Measurements from ENCODE around the gene RSRC2. TPM values are rescaled to one million over a fixed set of nuclear protein-coding genes. Genes with fewer than 3 reads are reported as not detected.

The RSRC2 gene
- total and polyA plus RNA-seq, 9 of the 15 experiments (the other 6 are each of a cell fraction or from before 2014, with no cell fraction given): 52.6 to 123 (median 80.3) TPM

DNA sequence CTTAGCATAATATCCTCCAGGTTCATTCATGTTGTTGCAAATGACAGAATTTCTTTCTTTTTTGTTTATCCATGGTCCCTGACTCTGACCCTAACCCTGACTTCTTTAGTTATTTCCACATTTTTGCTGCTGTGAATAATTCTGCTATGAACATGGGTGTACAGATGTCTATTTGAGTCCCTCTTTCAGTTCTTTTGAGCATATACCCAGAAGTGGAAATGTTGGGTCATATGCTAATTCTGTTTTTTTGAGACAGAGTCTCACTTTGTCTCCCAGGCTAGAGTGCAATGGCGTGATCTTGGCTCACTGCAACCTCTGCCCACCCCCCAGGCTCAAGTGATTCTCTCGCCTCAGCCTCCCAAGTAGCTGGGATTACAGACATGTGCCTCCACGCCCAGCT, 33.4 kb upstream of the RSRC2 start (continued):
- TF ChIP-seq, protein P1, sequence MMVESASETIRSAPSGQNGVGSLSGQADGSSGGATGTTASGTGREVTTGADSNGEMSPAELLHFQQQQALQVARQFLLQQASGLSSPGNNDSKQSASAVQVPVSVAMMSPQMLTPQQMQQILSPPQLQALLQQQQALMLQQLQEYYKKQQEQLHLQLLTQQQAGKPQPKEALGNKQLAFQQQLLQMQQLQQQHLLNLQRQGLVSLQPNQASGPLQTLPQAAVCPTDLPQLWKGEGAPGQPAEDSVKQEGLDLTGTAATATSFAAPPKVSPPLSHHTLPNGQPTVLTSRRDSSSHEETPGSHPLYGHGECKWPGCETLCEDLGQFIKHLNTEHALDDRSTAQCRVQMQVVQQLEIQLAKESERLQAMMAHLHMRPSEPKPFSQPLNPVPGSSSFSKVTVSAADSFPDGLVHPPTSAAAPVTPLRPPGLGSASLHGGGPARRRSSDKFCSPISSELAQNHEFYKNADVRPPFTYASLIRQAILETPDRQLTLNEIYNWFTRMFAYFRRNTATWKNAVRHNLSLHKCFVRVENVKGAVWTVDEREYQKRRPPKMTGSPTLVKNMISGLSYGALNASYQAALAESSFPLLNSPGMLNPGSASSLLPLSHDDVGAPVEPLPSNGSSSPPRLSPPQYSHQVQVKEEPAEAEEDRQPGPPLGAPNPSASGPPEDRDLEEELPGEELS (CRISPR knock-in tag; IDR thresholded peaks at IDR 0.05; ENCODE audit: borderline replicate concordance): no peak
- TF ChIP-seq NRF1 (conservative IDR thresholded peaks at IDR 0.05 in 1 of 2, IDR thresholded peaks at IDR 0.05 in 1 of 2): no peak
- TF ChIP-seq, protein P2, sequence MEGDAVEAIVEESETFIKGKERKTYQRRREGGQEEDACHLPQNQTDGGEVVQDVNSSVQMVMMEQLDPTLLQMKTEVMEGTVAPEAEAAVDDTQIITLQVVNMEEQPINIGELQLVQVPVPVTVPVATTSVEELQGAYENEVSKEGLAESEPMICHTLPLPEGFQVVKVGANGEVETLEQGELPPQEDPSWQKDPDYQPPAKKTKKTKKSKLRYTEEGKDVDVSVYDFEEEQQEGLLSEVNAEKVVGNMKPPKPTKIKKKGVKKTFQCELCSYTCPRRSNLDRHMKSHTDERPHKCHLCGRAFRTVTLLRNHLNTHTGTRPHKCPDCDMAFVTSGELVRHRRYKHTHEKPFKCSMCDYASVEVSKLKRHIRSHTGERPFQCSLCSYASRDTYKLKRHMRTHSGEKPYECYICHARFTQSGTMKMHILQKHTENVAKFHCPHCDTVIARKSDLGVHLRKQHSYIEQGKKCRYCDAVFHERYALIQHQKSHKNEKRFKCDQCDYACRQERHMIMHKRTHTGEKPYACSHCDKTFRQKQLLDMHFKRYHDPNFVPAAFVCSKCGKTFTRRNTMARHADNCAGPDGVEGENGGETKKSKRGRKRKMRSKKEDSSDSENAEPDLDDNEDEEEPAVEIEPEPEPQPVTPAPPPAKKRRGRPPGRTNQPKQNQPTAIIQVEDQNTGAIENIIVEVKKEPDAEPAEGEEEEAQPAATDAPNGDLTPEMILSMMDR (IDR thresholded peaks at IDR 0.05 in 2 of 3, conservative IDR thresholded peaks at IDR 0.05 in 1 of 3; ENCODE audit: insufficient read depth in 2 of 3, low read depth in 1 of 3, low read length in 3 of 3): no peak

DNA sequence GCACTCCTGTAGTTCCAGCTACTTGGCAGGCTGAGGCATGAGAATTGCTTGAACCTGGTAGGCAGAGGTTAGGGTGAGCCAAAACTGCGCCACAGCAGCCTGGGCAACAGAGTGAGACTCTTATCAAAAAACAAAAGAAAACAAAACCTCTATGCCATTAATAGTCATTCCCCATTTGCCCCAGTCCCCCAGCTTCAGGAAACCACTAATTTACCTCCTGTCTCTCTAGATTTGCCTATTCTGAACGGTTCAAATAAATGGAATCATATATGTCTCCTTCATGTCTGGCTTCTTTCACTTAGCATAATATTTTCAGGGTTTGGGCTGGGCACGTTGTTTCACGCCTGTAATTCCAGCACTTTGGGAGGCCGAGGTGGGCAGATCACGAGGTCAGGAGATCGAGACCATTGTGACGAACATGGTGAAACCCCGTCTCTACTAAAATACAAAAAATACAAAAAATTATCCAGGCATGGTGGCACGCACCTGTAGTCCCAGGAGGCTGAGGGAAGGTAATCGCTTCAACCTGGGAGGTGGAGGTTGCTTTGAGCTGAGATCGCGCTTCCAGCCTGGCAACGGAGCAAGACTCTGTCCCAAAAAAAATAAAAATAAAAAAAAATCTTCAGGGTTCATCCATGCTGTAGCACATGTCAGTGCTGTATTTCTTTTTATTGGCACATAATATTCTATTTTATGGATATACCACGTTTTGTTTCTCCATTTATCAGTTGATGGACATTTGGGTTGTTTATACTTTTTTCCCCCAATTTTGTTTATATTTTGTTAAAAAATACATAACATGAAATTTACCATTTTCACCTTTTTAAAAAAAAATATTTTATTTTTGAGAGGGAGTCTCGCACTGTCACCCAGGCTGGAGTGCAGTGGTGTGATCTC, 32.3 kb upstream of the RSRC2 start:
- Histone ChIP-seq H2AFZ (ENCODE audit: low read depth, low read length) (no peak overlapping the region), H3K79me2 (ENCODE audit: control insufficient read depth, insufficient read depth, low read length) (no peaks in the 10 kb centered on the region), H4K20me1 (replicated peaks; ENCODE audit: control insufficient read depth, insufficient read depth, low read length) (no peaks in the 10 kb centered on the region), H3K4me3 (no peak overlapping the region), H3K9me3 (replicated peaks; ENCODE audit: control insufficient read depth, insufficient read depth, low read depth, low read length) (no peaks in the 10 kb centered on the region), H3K4me1 (replicated peaks in 1 of 2; ENCODE audit: control insufficient read depth in 2 of 2, insufficient read depth in 2 of 2, low read length in 2 of 2) (no peaks in the 10 kb centered on the region; a peak in 1 of 5 replicates), H3K27ac (ENCODE audit: extremely low read depth, low read depth, low read length) (no peak overlapping the region), H3K9ac (ENCODE audit: insufficient read depth in 1 of 2, low read depth in 2 of 2, low read length in 2 of 2) (no peak overlapping the region), H3K27me3 (ENCODE audit: control insufficient read depth in 2 of 2, insufficient read depth in 2 of 2, low read length in 2 of 2) (no peaks in the 10 kb centered on the region), H3K9me1 (ENCODE audit: control insufficient read depth, insufficient read depth, low read length) (no peaks in the 10 kb centered on the region), H3K4me2 (ENCODE audit: insufficient read depth, low read length) (no peak overlapping the region), H3K36me3 (ENCODE audit: control insufficient read depth, insufficient read depth, low read length) (peaks cover 90% of the 10 kb centered on the region)
- DNase-seq (ENCODE audit: extremely low read depth in 1 of 4, low spot score in 3 of 4): no peak
- BruUV-seq (replicated peaks): no TSS peak
- FAIRE-seq: no peak
- no peak for ATAC-seq
- ChIA-PET CTCF (ENCODE audit: low intra/inter-chr PET ratio) (no interaction called here), POLR2A (no interaction called here)
- 93% methylated on average over 16 of the region's 16 CpGs for WGBS (ENCODE audit: insufficient coverage, low coverage, missing lambda C conversion rate)
- intact Hi-C loops (cut with micrococcal nuclease): no loop called here
- in situ Hi-C loops (cut with MboI): no loop called here
- TF ChIP-seq, protein P3, sequence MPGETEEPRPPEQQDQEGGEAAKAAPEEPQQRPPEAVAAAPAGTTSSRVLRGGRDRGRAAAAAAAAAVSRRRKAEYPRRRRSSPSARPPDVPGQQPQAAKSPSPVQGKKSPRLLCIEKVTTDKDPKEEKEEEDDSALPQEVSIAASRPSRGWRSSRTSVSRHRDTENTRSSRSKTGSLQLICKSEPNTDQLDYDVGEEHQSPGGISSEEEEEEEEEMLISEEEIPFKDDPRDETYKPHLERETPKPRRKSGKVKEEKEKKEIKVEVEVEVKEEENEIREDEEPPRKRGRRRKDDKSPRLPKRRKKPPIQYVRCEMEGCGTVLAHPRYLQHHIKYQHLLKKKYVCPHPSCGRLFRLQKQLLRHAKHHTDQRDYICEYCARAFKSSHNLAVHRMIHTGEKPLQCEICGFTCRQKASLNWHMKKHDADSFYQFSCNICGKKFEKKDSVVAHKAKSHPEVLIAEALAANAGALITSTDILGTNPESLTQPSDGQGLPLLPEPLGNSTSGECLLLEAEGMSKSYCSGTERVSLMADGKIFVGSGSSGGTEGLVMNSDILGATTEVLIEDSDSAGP (CRISPR knock-in tag; IDR thresholded peaks at IDR 0.05): no peak
- TF ChIP-seq, protein P4, sequence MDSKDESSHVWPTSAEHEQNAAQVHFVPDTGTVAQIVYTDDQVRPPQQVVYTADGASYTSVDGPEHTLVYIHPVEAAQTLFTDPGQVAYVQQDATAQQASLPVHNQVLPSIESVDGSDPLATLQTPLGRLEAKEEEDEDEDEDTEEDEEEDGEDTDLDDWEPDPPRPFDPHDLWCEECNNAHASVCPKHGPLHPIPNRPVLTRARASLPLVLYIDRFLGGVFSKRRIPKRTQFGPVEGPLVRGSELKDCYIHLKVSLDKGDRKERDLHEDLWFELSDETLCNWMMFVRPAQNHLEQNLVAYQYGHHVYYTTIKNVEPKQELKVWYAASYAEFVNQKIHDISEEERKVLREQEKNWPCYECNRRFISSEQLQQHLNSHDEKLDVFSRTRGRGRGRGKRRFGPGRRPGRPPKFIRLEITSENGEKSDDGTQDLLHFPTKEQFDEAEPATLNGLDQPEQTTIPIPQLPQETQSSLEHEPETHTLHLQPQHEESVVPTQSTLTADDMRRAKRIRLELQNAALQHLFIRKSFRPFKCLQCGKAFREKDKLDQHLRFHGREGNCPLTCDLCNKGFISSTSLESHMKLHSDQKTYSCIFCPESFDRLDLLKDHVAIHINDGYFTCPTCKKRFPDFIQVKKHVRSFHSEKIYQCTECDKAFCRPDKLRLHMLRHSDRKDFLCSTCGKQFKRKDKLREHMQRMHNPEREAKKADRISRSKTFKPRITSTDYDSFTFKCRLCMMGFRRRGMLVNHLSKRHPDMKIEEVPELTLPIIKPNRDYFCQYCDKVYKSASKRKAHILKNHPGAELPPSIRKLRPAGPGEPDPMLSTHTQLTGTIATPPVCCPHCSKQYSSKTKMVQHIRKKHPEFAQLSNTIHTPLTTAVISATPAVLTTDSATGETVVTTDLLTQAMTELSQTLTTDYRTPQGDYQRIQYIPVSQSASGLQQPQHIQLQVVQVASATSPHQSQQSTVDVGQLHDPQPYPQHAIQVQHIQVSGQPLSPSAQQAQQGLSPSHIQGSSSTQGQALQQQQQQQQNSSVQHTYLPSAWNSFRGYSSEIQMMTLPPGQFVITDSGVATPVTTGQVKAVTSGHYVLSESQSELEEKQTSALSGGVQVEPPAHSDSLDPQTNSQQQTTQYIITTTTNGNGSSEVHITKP (IDR thresholded peaks at IDR 0.05; ENCODE audit: partially characterized antibody): no peak
- TF ChIP-seq KAT7 (CRISPR knock-in tag; IDR thresholded peaks at IDR 0.05; ENCODE audit: borderline replicate concordance) (no peak), BMI1 (IDR thresholded peaks at IDR 0.05; ENCODE audit: low read length) (no peak)

Measured in K562 (cell line).